IPS DF 19.7 (cell line): ENCODE results near the gene AKAP13.
A peak's percentile ranks its signal among the peaks of the same experiment; 100 is the strongest.
"Not testable (repeated sequence)": the region's sequence is repeated elsewhere in the genome, so short reads cannot be mapped to it uniquely, and the experiment has no call there.

ENCODE experiments used
- DNase-seq: peaks from one replicate; pipeline ENCODE4 v3.0.0-alpha.2; 2013; ENCODE audit warnings: low read depth, low spot score

Gene AKAP13

DNA sequence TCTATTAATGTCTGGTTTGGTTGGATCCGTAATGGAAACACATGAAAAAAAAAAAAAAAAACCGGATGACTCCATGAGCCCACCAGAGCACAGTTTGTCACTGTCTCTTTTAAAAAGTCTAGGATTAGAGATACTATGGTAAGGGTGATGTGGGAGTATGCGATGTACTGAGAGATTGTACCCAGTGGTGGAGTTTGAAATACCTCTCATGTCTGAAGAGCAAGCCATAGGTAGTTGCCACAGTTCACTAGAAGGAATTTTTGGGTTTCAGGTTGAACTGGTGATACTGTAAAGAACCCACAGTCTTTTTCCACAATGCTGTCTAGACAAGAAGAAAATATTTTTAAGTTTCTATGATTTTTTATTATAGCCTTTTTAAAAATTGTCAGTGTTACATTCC is 281.5 kb downstream of the AKAP13 start:
- no peak for DNase-seq

DNA sequence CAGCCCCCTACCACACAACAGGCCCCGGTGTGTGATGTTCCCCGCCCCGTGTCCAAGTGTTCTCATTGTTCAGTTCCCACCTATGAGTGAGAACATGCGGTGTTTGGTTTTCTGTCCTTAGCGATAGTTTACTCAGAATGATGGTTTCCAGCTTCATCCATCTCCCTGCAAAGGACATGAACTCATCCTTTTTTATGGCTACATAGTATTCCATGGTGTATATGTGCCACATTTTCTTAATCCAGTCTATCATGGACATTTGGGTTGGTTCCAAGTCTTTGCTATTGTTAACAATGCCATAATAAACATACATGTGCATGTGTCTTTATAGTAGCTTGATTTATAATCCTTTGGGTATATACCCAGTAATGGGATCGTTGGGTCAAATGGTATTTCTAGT is 285.3 kb downstream of the AKAP13 start:
- DNase-seq: not testable (repeated sequence)

DNA sequence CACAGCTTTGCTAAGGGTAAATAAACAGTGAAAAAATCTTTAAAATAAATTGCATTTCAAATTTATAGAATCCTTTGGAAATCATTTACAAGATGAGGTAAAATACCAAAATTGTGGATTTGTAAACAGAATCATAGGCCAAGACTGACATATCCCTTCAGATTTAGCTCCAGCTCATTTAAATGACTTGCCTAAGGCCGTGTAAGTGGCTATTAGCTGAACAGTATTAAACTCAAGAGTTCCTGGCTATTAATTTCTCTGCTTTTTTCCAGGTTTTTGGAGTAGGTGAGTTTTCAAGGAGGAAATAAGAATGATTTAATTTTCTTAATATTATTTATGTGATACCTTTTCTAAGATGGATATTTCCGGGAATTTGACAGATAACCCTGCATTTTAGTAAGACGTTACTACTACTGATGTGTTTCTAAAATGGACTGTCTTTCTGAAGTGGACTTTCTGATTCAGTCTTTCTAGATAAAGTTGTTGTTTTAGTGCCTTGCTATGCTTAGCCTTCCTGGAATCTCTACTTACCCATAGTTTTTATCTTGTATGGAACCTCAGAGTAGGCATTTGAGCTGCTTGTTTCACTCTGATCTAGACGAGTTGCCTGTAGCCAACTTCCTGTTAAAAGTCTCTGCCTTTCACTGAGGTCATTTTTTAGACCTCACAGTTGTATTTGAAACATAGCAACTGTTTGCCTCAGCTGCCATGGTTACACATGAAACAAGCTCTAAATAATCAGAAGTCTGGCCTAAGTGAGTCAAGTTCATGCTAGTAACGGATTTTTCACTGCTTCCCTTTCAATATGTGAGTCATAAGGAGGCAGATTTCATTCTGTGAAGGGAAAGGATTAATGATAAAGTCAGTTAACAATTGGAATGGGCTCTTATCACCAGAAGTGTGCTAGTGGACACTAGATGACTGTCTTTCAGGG is 287.4 kb downstream of the AKAP13 start:
- DNase-seq: no peak

DNA sequence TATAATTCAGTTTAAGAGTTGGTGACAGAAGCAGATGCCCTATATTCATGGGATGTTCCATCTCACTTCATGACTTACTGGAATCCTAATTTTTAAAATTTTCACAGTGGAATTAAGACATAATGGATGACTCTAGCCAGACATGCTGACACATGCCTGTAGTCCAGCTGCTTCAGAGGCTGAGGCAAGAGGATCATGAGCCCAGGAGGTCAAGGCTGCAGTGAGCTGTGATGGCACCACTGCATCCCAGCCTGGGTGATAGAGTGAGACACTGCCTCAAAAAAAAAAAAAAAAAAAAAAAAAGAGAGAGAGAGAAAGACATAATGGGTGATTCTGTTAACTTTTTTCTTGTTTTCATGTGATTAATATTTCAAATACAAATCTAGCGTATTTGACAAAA is 290.8 kb downstream of the AKAP13 start:
- no peak for DNase-seq

DNA sequence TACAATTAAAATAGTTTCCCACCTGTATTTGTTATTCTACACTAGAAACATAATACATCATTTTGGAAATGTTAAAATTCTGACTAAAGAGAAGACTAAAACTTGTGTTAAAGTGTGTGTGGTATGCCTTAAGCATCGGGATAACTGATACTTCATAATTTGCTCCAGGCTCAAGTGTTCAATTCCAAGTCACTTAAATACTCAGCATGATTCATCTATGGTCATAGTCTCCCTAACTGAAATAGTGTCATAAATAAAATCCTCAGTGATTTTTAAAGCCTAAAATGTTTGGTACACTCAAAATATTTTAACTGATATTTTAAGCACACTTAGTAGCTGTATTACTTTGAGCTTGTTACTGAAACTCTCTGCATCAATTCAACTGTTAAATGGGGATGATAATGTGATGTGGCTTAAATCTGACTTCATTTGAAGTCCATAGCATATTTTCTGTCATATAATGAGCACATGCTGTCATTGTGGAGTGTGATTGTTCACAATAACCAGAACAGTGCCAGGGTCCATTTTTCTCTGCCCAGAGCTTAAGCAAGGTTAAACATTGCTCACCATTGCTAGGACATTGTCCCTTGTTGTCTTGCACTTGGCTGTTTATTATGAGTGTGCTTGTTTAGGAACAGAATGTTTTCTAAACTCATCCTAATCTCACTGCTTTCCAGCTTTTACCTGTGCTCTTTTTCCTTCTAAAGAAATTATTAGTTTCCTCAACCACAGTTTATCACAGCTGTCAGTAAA is 292.1 kb downstream of the AKAP13 start:
- no peak for DNase-seq

DNA sequence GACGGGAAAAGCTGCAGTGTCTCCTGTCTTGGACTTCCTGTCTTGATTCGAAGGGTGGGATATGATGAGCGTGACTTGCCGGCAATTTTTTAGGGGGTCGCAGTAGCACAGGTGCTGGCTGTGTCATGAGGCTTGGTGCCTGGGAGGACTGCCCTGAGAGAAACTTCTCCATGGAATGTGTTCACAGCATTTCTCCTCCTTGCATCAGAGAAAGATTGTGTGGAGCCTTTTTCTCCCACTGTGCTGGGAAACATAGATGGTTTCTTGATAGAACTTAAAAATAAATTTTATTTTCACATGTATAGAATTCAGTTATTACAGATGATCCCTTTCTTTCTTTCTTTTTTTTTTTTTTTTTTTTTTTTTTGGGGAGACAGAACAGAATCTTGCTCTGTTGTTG is 292.9 kb downstream of the AKAP13 start:
- no peak for DNase-seq

DNA sequence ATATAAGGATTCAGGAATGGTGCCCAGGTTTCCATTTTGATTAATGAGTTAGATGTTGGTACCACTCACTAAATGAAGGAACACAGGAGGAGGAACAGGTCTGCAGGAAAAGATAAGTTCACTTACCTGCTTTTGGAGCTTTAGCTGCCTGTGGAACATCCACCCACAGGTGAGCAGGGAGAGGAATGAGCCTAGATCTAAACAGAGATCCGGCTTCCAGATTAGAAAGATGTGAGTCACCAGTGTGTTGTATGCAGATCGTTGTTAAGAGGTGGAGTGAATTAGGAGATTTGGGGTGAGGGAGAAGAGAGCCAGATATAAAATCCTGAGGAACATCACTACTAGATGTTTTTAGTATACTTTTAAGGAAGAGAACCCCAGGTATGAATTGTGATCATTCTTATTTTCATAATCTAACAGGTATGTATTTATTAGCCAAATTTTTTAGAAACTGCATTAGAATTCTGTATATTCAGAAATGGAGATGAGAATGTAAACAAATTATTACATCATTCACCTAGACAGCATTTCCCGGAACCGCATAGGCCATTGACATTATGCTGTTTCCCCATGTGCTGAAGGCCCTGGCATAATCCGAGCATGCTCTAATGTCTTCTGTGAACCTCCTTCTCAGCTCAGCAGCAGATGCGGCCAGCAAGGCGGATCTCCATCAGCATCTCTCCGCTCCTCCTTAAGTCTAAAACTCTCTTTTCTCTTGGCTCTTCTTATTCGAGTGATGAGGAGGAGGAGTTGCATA is 296.1 kb downstream of the AKAP13 start:
- no peak for DNase-seq

DNA sequence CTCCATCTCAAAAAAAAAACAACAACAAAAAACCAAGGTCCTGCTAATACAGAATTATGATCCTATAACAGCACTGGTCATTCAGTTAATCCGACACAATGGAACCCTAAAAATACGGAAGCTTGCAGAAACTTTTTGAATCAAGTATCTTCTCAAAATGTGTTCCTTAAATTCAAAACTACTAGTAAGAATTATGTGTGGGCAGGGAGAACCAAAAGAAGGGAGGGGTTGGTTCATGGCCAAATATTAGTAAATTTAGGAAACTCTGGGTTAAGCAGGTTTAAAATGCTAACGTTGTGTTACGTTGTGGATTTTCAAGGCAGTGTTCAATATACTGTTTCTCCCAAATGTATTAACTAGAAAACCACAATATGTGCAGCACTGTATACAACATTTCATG is 298.8 kb downstream of the AKAP13 start:
- DNase-seq: no peak

DNA sequence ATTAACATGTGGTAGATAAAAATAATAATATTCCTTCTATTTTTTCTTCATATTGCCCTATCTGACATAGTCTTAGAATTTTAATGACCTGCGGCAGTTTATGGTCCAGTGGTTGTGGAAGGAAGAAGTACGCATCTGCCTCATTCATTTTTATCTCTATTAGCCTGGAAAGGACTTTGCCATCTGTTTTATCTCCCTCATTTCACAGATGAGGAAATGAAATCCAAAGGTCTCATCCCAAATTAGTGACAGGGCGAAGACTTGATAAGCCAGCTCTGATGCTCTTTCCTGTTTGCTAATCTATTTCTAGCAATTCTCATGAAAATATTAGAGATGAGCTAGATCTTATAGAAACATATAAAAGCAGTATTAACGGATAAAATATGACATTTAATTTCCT is 301.0 kb downstream of the AKAP13 start:
- DNase-seq: no peak

DNA sequence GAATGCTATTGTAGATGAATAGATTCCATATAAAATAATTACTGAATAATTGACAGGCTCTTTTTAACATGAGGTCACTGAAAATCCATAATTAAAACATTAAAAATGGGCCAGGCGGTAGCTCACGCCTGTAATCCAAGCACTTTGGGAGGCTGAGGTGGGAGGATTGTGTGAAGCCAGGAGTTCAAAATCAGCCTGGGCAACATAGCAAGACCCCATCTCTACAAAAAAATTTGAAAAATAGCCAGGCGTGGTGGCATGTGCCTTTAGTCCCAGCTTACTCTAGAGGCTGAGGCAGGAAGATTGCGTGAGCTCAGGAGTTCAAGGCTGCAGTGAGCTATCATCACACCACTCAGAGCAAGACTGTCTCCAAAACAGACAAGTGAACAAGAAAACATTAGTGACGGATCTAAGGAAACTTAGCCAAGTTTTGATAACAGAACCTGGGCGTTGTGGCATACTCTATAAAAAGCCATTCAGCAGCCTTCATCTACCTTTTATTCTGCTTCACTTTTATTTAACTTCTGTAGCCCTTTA is 303.8 kb downstream of the AKAP13 start:
- DNase-seq: no peak

DNA sequence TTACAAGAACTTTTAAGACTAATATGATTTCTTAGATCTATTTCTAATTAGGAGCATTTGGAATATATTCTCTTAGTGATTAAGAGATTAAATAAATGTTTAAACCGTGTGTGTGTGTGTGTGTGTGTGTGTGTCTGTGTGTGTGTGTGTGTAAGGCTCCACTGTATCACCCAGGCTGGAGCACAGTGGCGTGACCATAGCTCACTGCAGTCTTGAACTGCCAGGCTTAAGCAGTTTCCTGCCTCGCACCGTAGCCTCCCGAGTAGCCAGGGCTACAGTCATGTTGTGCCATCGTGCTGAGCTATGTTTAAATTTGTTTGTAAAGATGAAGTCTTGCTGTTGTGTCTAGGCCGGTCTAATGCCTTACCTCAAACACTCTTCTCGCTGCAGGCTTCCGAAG is 305.0 kb downstream of the AKAP13 start:
- DNase-seq: no peak

DNA sequence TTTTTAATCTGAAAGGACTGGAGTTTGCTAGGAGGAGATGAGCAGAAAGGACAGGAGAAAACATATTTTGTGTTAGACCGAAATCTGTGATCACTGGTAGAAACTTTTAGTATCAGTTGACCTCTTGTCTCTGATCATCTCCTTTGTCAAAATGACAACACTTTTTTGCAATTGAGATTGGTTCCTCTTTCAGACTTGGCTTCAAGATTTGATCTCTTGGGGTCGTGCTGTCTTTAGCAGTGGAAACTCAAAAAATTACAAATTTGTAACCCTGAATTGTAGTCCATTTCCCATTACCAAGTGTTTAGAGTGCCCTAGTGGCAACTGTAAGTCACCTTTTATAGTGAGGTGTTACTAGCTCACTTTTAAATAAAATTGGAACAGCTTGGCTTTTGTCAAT is 306.9 kb downstream of the AKAP13 start:
- no peak for DNase-seq

DNA sequence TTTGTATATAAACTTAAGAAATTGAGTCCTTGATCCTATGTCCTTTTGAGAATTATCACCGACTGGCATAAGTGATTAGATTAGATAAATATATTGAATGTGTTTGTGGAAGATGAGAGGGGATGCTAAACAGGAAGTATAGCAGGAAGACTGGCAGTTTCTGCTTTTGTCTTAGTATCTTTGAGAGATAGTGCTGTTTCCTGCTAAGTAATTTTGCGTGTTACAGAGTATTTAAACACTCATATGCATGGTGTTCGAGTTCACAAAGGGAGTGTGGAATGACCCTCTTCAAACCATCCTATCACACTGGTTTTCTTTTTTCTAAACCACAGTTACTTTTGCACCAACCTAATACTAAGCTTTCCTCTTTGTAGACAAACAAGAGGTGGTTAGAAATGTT is 308.3 kb downstream of the AKAP13 start:
- no peak for DNase-seq

DNA sequence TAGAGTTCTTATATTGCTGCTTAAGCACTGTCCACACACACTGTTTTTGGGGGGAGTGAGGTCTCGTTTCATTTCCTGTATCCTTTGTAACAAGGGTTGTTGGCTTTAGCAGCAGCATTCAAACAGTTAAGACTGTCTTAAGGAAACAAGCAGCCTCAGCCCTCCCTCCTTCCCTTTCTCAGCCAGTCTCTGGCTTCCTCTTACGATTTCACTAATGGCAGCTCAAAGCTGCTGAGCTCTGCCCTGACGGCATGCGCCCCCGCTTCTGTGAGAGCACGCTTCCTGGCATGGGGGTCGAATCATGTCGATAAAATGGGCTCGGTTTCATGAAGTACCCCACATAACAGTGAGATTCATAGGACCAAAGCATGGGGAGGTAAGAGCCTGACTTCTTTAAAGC is 309.3 kb downstream of the AKAP13 start:
- DNase-seq: peak; percentile 68

DNA sequence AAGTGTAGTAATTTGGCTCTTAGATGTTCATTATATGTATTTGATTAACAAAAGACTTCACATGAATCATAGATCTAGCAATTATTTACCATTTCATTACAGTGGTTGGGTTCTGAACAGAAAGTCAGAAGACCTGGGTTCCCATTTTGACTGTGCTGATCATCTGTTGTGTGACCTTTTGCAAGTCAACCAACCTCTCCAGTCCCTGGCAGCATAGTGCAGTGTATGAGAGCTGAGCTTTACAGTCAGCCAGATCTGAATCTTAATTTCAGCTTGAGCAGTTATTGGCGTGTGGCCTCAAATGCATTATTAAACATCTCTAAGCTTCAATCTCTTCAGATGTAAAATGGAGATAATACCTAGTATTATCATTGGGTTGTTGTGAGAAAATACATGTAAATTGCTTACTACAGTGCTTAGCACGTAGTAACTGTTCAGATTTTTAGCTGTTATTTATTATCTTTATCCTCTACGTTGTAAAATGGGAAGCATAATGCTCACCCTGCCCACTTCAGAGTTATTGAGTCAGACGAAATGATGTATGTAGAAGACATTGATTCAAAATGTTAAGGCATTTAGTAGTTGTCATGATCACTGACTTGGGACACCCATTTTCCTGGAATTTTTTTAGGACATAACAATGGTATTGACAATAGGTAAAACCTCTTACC is 310.3 kb downstream of the AKAP13 start:
- no peak for DNase-seq

DNA sequence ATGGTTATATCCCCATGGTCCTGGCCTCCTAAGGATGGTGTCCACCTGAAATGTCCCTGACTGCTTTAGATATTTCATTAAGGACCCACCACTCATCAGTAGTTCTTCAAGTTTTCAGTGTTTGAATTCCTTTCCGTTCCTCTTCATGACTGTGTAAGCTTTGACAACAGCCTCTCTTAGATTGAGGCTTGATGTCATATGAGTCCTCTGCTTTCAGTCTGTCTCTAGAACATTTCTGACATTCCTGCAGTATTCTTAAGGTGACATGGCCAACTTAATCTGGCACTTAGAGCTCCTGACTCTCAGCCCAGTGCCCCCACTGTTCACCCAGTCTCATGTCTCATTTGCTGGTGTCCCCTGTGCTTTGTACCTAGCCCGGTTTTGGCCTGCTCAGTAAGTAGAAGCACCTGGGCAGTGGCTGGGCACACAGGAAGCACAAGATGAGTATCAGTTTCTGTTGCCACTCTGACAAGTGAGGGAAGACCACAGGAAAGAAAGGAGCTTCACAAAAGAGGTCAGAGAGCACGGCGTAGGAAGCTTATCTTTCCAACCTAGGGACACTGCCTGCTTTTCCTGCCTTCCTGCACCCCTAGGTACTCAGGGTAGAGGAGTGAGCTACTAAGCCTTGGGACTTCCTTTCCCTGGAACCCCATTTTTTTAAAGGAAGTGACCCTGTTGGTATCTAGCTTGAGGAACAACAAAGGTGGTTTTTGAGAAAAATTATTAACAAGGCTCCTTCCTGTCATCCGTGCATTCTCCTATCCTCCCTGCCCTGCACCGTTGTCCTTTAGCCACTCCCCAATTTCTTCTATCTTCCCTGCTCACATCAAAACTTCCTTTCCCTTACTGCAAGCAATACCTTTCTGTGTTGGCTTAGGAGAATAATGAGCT is 311.2 kb downstream of the AKAP13 start:
- DNase-seq: no peak

DNA sequence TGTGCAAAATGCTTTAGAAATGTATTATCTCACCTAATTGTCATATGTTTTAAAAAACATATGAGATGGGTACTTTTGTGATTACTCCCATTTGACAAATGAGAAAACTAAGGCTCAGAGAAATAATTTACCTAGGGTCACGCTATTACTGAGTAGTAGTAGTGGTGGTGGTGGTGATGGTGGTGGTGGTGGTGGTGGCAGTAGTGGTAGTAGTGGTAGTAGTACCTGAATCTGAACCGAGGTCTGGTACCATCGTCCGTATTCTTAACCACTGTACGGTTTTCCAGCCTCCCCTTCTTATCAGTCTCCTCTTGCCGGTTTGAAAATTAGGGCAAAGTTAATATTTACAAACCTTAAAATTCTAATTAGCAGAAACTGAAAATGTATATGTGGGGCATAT is 311.9 kb downstream of the AKAP13 start:
- DNase-seq: no peak

DNA sequence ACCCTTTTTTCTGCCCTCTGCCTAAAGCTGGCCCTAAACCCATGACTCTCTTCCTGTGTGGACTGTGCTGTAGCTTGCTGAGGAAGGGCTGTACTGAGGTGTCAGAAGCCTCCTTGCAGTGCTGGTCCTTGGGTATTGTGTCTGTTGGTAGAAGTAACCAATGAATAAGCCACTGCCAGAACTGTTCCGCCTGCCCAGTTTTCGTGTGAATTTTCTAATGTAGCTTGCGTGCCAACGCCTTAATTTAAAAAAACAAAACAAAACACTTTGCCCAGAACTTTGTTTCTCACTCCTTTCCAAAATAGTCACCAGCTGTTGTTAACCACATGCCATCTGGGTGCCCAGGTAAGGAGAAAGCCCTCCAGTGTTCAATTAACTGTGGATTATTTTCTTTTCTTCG is 312.5 kb downstream of the AKAP13 start:
- no peak for DNase-seq

DNA sequence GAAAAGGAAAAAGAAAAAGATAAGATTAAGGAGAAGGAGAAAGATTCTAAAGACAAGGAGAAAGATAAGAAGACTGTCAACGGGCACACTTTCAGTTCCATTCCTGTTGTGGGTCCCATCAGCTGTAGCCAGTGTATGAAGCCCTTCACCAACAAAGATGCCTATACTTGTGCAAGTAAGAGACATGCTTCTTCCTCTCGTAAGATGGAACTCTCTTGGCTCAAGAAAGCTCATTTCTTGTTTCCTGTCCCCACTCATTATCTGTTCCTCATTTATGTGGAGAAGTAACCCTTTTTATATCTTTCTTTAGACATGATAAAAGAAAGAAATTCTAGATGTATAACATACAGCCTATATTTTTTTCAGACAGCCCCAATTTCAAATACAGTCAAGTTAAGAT is 312.9 kb downstream of the AKAP13 start:
- DNase-seq: no peak

DNA sequence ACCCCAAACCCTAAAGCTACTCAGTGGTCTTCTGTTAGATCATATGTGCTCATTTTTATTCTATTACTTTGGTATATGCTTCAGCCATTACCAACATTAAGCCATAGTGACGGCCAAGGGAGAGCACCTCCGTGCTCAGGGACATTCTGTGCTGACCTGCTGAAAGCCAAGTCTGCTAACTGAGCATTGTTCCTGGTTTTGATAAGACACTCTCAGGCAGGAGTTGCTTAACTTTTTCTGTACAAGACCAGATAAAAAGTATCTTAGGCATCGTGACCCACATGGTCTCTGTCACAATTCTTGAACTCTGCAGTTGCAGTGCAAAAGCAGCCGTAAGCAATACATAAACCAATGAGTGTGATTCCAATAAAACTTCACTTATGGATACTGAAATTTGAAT is 313.7 kb downstream of the AKAP13 start:
- no peak for DNase-seq
